Spinal cord (tissue), 10 donors: Measurements from ENCODE around the gene MMEL1. TPM values are rescaled to one million over a fixed set of nuclear protein-coding genes. Genes with fewer than 3 reads are reported as not detected.
"Not testable (repeated sequence)": the region's sequence is repeated elsewhere in the genome, so short reads cannot be mapped to it uniquely, and the experiment has no call there.

Source experiments
- DNase-seq, 6 donors: peaks; one replicate each; pipeline versions ENCODE4 v3.0.0 to v3.0.0-alpha.2; 2013 to 2015; ENCODE audit warnings: low spot score in 6 of 6, low read depth in 4 of 6
- H3K27ac ChIP-seq: one replicate; pipeline ENCODE4 v1.5.1; 2013; ENCODE audit warnings: low read depth, low read length, control low read depth
- H3K27me3 ChIP-seq: one replicate; pipeline ENCODE4 v1.6.1; 2013; ENCODE audit warnings: low read length; ENCODE audit not compliant: control insufficient read depth, insufficient read depth
- H3K36me3 ChIP-seq: one replicate; pipeline ENCODE4 v1.6.1; 2013; ENCODE audit warnings: low read length; ENCODE audit not compliant: control insufficient read depth, insufficient read depth
- H3K4me1 ChIP-seq: one replicate; pipeline ENCODE4 v1.6.1; 2013; ENCODE audit warnings: low read length; ENCODE audit not compliant: control insufficient read depth, insufficient read depth
- H3K4me3 ChIP-seq: one replicate; pipeline ENCODE4 v1.5.1; 2013; ENCODE audit warnings: low read depth, low read length, control low read depth
- H3K9me3 ChIP-seq: one replicate; pipeline ENCODE4 v1.6.1; 2013; ENCODE audit warnings: low read length; ENCODE audit not compliant: control insufficient read depth, insufficient read depth
- WGBS: methylation state at CpG from one replicate; pipeline ENCODE4 v1.1.5; 2013; ENCODE audit warnings: missing lambda C conversion rate; ENCODE audit not compliant: insufficient coverage; 5-methylcytosine and 5-hydroxymethylcytosine counted together
- long read RNA-seq, 4 donors: transcript quantifications; one replicate each; lab custom pipeline, GENCODE V29; 2026
- polyA plus RNA-seq, 2 donors: library from polyadenylated mRNA; unstranded; fragments of 120-200 nt; gene quantifications; one replicate each; pipeline ENCODE4 v1.2.1, GENCODE V29; 2013; ENCODE audit not compliant: insufficient read length in 2 of 2
- total RNA-seq, 2 donors: library from RNA; depleted of rRNA in 1 of 2; stranded (reverse); fragments of 120-200 nt in 1 of 2; fragments of >200 nt in 1 of 2; gene quantifications; one replicate each; pipeline versions ENCODE4 v1.2.3 to v1.2.4, GENCODE V29; 2013 to 2014
- donor health status: healthy.

MMEL1 gene
- total RNA-seq (1 to 10 TPM; 2.9 to 3.9 TPM), polyA plus RNA-seq (1 to 10 TPM; 2.3 TPM)
- long read RNA-seq, donor 1, partial matches to known transcripts, result 15 of 27 reads
- long read RNA-seq, donor 1, other reads (novel, unspliced or antisense), result 12 of 27 reads
- long read RNA-seq, donor 2, result 0 reads
- long read RNA-seq, donor 3, result 0 reads
- long read RNA-seq, donor 4, result 0 reads

DNA sequence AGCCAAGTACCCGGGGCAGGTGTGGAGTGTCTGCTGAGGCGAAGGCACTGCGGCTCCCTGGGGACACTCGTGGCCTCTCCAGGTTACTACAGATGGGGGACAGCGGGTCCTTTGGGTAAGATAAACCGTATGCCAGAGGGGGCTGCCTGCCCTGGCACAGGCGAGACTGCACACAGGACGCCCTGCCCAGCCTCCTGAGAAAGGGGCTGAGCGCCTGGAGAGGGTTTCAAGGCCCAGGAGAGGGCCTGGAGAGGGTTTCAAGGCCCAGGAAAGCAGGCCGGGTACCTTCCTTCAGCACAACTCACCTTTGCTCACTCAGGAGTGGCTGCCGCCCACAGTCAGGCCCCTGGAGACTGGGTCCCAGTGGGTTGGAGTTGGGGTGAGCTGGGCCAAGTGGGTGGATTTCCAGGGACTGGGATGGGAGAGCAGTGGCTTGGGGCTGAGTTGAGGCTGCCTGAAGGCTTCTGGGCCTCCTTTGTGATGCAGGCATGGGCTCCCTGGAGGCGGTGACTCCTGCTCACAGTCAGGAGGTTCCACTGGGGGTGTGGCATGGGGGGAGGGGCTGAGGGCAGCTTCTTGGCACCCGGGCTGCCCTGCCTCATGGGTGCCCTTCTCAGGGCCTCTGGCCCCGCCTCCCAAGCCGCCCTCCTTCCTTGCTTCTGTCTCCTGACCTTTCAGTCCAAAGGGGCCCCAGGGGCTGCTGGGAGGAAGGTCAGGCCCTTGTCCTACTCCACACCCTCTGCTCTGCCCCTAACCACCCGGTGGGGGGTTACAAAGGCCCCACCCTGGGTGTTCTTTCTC lies at the start of gene MMEL1:
Gene MMEL1 (minus strand): TSS at position 456 of the 801 bp plus-strand sequence. CDS start 3,532 bp downstream, outside the sequence.
- peaks cover 5% of the 10 kb centered on the region for H3K9me3 ChIP-seq
- DNase-seq, result no peak
- no peak within 1 kb of the TSS for H3K27ac ChIP-seq
- peaks cover 29% of the 10 kb centered on the region for H3K4me1 ChIP-seq
- 70% methylated on average over 13 of the region's 16 CpGs for WGBS
- H3K36me3 ChIP-seq, result no peaks in the 10 kb centered on the region
- H3K4me3 ChIP-seq, result no peak within 1 kb of the TSS
- H3K27me3 ChIP-seq, result peaks cover 23% of the 10 kb centered on the region

GRCh38 chr1:2676726-2677125 lies 43.9 kb upstream of the MMEL1 start:
- H3K4me1 ChIP-seq, H3K9me3 ChIP-seq, H3K27me3 ChIP-seq, DNase-seq, H3K36me3 ChIP-seq, H3K27ac ChIP-seq, H3K4me3 ChIP-seq: not testable (repeated sequence)
- WGBS, result no CpG with 5 or more reads among the region's 10 CpGs

- not testable (repeated sequence) for H3K27ac ChIP-seq, H3K36me3 ChIP-seq, H3K4me1 ChIP-seq, H3K27me3 ChIP-seq, H3K4me3 ChIP-seq, H3K9me3 ChIP-seq, DNase-seq
- 43% methylated on average over 3 of the region's 11 CpGs for WGBS
These were observed 38.8 kb upstream of the MMEL1 start for GRCh38 chr1:2671656-2672055.

DNA sequence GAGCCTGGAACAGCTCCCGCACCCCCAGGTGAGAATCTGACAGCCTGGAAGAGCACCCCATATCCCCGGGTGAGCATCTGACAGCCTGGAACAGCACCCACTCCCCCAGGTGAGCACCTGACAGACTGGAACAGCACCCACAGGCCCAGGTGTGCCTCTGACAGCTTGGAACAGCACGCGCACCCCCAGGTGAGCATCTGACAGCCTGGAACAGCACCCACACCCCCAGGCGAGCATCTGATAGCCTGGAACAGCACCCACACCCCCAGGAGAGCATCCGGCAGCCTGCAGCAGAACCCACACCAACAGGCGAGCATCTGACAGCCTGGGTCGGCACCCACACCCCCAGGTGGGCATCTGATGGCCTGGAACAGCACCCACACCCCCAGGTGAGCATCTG lies 27.0 kb upstream of the MMEL1 start:
- 89% methylated on average over 2 of the region's 8 CpGs for WGBS
- H3K27ac ChIP-seq, DNase-seq, H3K27me3 ChIP-seq, H3K36me3 ChIP-seq, H3K4me3 ChIP-seq, H3K9me3 ChIP-seq, H3K4me1 ChIP-seq: not testable (repeated sequence)

- 80% methylated on average over 6 of the region's 10 CpGs for whole genome bisulfite sequencing
- not testable (repeated sequence) for H3K9me3 ChIP-seq, H3K27me3 ChIP-seq, H3K4me1 ChIP-seq, H3K27ac ChIP-seq, DNase-seq, H3K4me3 ChIP-seq, H3K36me3 ChIP-seq
These were observed 25.1 kb upstream of the MMEL1 start for GRCh38 chr1:2657909-2658308.

GRCh38 chr1:2657124-2657523 lies 24.3 kb upstream of the MMEL1 start:
- not testable (repeated sequence) for H3K36me3 ChIP-seq, H3K9me3 ChIP-seq, H3K4me1 ChIP-seq, H3K27me3 ChIP-seq, H3K4me3 ChIP-seq, H3K27ac ChIP-seq, DNase-seq
- 51% methylated on average over 3 of the region's 12 CpGs for WGBS

- H3K9me3 ChIP-seq, DNase-seq, H3K27me3 ChIP-seq, H3K4me3 ChIP-seq, H3K36me3 ChIP-seq, H3K27ac ChIP-seq, H3K4me1 ChIP-seq: not testable (repeated sequence)
- 41% methylated on average over 16 of the region's 16 CpGs for WGBS
These were observed 23.0 kb upstream of the MMEL1 start for GRCh38 chr1:2655598-2656434.

DNA sequence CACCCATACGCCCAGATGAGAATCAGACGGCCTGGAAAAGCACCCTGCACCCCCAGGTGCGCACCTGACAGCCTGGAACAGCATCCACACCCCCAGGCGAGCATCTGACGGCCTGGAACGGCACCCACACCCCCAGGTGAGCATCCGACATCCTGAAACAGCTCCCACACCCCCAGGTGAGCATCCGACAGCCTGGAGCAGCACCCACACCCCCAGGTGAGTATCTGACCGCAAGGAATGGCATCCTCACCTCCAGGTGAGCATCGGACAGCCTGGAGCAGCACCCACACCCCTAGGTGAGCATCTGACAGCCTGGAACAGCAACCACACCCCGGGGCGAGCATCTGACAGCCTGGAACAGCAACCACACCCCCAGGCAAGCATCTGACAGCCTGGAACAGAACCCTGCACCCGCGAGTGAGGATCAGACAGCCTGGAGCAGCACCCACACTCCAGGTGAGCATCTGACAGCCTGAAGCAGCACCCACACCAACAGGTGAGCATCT lies 21.7 kb upstream of the MMEL1 start:
- not testable (repeated sequence) for H3K4me3 ChIP-seq, H3K4me1 ChIP-seq, H3K27ac ChIP-seq, H3K36me3 ChIP-seq, DNase-seq, H3K27me3 ChIP-seq, H3K9me3 ChIP-seq
- 40% methylated on average over 14 of the region's 14 CpGs for WGBS

DNA sequence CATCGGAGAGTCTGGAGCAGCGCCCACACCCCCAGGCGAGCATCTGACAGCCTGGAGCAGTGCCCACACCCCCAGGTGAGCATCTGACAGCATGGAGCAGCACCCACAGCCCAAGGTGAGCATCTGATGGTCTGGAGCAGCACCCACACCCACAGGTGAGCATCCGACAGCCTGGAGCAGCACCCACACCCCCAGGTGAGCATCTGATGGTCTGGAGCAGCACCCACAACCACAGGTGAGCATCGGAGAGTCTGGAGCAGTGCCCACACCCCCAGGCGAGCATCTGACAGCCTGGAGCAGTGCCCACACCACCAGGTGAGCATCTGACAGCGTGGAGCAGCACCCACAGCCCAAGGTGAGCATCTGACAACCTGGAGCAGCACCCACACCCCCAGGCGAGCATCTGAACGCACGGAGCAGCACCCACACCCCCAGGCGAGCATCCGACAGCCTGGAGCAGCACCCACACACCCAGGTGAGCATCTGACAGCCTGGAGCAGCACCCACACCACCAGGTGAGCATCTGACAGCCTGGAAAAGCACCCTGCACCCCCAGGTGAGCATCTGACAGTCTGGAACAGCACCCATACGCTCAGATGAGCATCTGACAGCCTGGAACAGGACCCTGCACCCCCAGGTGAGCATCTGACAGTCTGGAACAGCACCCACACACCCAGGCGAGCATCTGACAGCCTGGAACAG lies 21.1 kb upstream of the MMEL1 start:
- H3K4me1 ChIP-seq, H3K4me3 ChIP-seq, DNase-seq, H3K27ac ChIP-seq, H3K36me3 ChIP-seq, H3K27me3 ChIP-seq, H3K9me3 ChIP-seq: not testable (repeated sequence)
- 41% methylated on average over 14 of the region's 14 CpGs for WGBS
